Right lung (tissue), 5 donors: Measurements from ENCODE around the gene SLC6A6. TPM values are rescaled to one million over a fixed set of nuclear protein-coding genes. Genes with fewer than 3 reads are reported as not detected.

Experiments used
- DNase-seq, 2 donors: peaks; one replicate each; pipeline ENCODE4 v3.0.0-alpha.2; 2013
- polyA plus RNA-seq, 5 donors: library from polyadenylated mRNA; unstranded; fragments of 120-200 nt; gene quantifications; one replicate each; pipeline versions ENCODE4 v1.2.1 to v1.2.3, GENCODE V29; 2013; ENCODE audit warnings: inconsistent platforms in 1 of 5, low replicate concordance in 1 of 5; ENCODE audit not compliant: insufficient read length in 5 of 5, insufficient read depth in 1 of 5

Gene SLC6A6
- polyA plus RNA-seq, 5 donors = 16.7 to 24.8 (median 17.8) TPM

GRCh38 chr3:14418296-14419250, 16.2 kb downstream of the SLC6A6 start:
- peak in 1 of 2 donors; percentile 51 for DNase-seq

- no peak for DNase-seq
Measured at GRCh38 chr3:14422016-14422963, 19.9 kb downstream of the SLC6A6 start.

- no peak for DNase-seq
Measured at GRCh38 chr3:14423197-14423743, 20.9 kb downstream of the SLC6A6 start.

GRCh38 chr3:14423963-14424362, 21.6 kb downstream of the SLC6A6 start:
- no peak for DNase-seq

GRCh38 chr3:14424711-14425580, 22.5 kb downstream of the SLC6A6 start:
- no peak for DNase-seq

GRCh38 chr3:14425581-14426304, 23.3 kb downstream of the SLC6A6 start:
- DNase-seq = no peak

GRCh38 chr3:14426305-14426620, 23.9 kb downstream of the SLC6A6 start:
- no peak for DNase-seq

- DNase-seq = no peak
Measured at GRCh38 chr3:14428087-14429033, 26.0 kb downstream of the SLC6A6 start.

GRCh38 chr3:14429237-14429636, 26.8 kb downstream of the SLC6A6 start:
- no peak for DNase-seq

- DNase-seq = no peak
Measured at GRCh38 chr3:14429640-14430039, 27.2 kb downstream of the SLC6A6 start.

GRCh38 chr3:14430053-14430452, 27.6 kb downstream of the SLC6A6 start:
- DNase-seq = no peak

GRCh38 chr3:14430706-14431451, 28.5 kb downstream of the SLC6A6 start:
- no peak for DNase-seq

GRCh38 chr3:14431452-14431916, 29.1 kb downstream of the SLC6A6 start:
- DNase-seq = no peak

- DNase-seq = peak in 1 of 2 donors; percentile 72
Measured at GRCh38 chr3:14431917-14432834, 29.8 kb downstream of the SLC6A6 start.

- no peak for DNase-seq
Measured at GRCh38 chr3:14433106-14433505, 30.7 kb downstream of the SLC6A6 start.

GRCh38 chr3:14434126-14434497, 31.7 kb downstream of the SLC6A6 start:
- DNase-seq = no peak

GRCh38 chr3:14434498-14435151, 32.2 kb downstream of the SLC6A6 start:
- no peak for DNase-seq
